ENCODE results near the gene ATP6V0D1. TPM values are rescaled to one million over a fixed set of nuclear protein-coding genes. Genes with fewer than 3 reads are reported as not detected.
A peak's percentile ranks its signal among the peaks of the same experiment; 100 is the strongest.

Gene ATP6V0D1
- total RNA-seq, 3 donors from 2014 or later: 101 to 122 (median 104) TPM

DNA sequence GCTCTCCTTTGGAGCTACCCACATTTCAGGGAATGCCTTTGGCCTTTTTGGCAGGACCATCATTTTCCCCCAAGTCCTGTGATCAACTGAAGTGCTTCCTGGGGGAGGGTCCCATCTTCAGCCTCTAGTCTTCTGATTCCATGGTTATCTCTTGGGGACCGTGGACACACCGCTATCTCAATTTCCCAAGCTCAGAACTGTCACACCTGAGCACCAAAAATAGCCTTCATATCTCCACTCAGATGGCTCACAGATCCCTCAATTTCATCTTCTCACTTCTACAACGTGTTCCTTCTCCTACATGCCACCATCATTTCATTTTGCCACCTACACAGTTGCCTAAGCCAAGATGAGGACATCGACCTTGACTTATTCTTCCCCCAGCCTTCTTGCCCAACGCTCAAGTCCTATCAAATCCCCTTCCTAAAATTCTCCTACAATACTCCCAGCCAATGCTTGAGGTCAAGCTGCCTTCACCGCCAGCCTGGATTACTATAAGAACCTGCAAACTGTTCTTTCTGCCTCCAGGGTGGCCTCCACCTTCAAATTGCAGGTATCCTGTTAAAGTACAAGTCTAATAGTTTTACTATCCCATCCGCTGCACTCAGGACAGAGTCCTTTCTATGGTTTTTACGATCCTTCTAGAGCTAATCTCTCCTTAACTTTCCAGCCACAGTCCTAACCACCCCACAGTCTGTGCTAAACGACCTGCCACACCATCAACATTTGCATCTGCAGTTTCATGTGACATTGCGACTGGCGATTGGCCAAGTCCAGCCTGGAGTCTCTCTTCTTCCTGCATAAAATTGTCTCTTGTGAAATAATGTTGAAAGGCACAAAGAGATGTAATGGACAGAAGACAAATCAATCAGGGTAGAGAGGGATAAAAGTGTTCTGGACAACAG lies 6.2 kb downstream of the ATP6V0D1 start:
- TF ChIP-seq POLR2AphosphoS5 (IDR thresholded peaks at IDR 0.05) (no peak), POLR2A (IDR thresholded peaks at IDR 0.05) (no peak)
- TF ChIP-seq, protein P1, sequence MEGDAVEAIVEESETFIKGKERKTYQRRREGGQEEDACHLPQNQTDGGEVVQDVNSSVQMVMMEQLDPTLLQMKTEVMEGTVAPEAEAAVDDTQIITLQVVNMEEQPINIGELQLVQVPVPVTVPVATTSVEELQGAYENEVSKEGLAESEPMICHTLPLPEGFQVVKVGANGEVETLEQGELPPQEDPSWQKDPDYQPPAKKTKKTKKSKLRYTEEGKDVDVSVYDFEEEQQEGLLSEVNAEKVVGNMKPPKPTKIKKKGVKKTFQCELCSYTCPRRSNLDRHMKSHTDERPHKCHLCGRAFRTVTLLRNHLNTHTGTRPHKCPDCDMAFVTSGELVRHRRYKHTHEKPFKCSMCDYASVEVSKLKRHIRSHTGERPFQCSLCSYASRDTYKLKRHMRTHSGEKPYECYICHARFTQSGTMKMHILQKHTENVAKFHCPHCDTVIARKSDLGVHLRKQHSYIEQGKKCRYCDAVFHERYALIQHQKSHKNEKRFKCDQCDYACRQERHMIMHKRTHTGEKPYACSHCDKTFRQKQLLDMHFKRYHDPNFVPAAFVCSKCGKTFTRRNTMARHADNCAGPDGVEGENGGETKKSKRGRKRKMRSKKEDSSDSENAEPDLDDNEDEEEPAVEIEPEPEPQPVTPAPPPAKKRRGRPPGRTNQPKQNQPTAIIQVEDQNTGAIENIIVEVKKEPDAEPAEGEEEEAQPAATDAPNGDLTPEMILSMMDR (IDR thresholded peaks at IDR 0.05): no peak
- intact Hi-C loops (cut with DNase I; ENCODE audit: low total_unique reads): no loop called here
- Histone ChIP-seq H3K9me3 (no peaks in the 10 kb centered on the region), H3K36me3 (no peaks in the 10 kb centered on the region), H3K4me3 (no peak overlapping the region), H3K27me3 (no peaks in the 10 kb centered on the region), H3K27ac (no peak overlapping the region), H3K4me1 (peaks cover 3 to 20% of the 10 kb centered on the region in 2 donors)
- no peak for DNase-seq (ENCODE audit: low spot score in 2 of 2)

DNA sequence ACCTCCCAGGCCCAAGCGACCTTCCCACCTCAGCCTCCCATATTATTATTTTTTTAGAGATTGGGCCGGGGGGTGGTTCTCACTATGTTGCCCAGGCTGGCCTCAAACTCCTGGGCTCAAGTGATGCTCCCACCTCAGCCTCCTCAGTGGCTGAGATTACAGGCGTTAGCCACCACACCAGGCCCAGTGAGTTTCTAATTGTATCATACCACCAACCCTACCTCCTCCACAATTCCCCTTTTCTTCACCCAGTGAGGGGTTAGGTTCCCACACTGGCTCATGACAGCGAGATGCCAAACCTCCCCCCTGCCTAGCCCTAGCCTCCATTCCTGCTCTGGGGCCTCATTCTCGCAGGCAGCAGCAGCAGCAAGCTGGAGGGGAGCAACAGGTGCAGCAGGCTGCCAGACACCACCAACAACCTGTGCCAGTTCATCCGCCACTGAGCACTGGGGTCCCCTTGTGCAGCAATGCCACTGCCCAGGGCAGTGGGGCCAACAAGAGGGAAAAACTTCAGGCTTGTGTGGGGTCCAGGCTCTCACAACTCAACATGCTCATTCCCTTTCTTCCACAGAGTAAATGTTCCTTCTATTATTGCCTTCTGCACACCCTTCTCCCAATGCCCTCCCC lies 9.1 kb downstream of the ATP6V0D1 start:
- Histone ChIP-seq H3K27me3 (no peaks in the 10 kb centered on the region), H3K27ac (peak overlapping the region in 1 of 2 donors; percentile 40), H3K4me1 (peaks cover 0 to 10% of the 10 kb centered on the region in 2 donors), H3K9me3 (no peaks in the 10 kb centered on the region), H3K4me3 (no peak overlapping the region), H3K36me3 (no peaks in the 10 kb centered on the region)
- TF ChIP-seq POLR2A (IDR thresholded peaks at IDR 0.05) (no peak), POLR2AphosphoS5 (IDR thresholded peaks at IDR 0.05) (no peak)
- TF ChIP-seq, protein P1 (IDR thresholded peaks at IDR 0.05): no peak
- intact Hi-C loops (cut with DNase I; ENCODE audit: low total_unique reads): no loop called here
- no peak for DNase-seq (ENCODE audit: low spot score in 2 of 2)

DNA sequence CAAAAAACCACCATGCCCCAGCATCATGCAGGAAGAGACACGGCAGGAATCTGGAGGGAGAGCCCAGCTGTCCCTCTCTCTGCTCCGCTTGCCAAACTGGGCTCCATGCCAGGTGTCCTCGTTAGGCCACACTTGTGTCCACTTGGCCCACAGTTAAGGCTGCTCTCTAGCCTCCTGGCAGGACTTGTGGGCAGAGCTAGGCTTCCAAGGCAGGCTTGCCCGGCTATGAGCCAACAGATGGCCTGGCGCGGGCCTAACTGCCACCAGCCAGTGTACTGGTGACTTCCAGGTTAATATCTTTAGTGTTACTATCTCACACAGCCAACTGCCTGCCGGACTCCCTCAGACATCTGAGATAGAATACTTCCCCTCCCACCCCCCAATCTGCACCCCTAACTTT lies 10.6 kb downstream of the ATP6V0D1 start:
- Histone ChIP-seq H3K4me3 (no peak overlapping the region), H3K27me3 (no peaks in the 10 kb centered on the region), H3K27ac (peak overlapping the region; percentile 40 to 78), H3K36me3 (no peaks in the 10 kb centered on the region), H3K4me1 (peaks cover 0 to 15% of the 10 kb centered on the region in 2 donors), H3K9me3 (no peaks in the 10 kb centered on the region)
- TF ChIP-seq POLR2A (IDR thresholded peaks at IDR 0.05): no peak
- TF ChIP-seq POLR2AphosphoS5 (IDR thresholded peaks at IDR 0.05): peak in 1 of 3 donors; percentile 24
- DNase-seq (ENCODE audit: low spot score in 2 of 2): peak; percentile 73 to 88
- intact Hi-C loops (cut with DNase I; ENCODE audit: low total_unique reads): no loop called here

DNA sequence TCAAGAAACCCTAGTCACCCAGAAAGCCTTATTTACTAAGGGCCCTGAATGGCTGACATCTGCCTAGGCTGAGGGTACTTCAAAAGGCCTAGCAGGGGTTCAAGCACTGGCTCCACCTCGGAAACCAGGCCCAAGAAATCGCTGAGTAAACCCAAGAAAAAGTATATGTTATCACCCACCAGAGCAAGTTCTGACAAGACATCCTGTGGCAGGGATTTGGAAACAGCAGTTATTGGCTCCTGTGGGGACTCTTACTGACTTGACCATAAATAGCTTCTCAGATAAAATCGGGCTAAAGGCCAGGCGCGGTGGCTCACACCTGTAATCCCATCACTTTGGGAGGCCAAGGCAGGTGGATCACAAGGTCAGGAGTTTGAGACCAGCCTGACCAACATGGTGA lies 12.2 kb downstream of the ATP6V0D1 start:
- no peaks in the 10 kb centered on the region for H3K36me3 ChIP-seq
- no peak for DNase-seq (ENCODE audit: low spot score in 2 of 2)
- peaks cover 0 to 18% of the 10 kb centered on the region in 2 donors for H3K4me1 ChIP-seq
- TF ChIP-seq POLR2A (IDR thresholded peaks at IDR 0.05): no peak
- TF ChIP-seq, protein P1 (IDR thresholded peaks at IDR 0.05): no peak
- no peak for TF ChIP-seq POLR2AphosphoS5 (IDR thresholded peaks at IDR 0.05)
- intact Hi-C loops (cut with DNase I; ENCODE audit: low total_unique reads): no loop called here
- H3K27ac ChIP-seq: no peak overlapping the region
- no peaks in the 10 kb centered on the region for H3K9me3 ChIP-seq
- H3K4me3 ChIP-seq: no peak overlapping the region
- no peaks in the 10 kb centered on the region for H3K27me3 ChIP-seq

DNA sequence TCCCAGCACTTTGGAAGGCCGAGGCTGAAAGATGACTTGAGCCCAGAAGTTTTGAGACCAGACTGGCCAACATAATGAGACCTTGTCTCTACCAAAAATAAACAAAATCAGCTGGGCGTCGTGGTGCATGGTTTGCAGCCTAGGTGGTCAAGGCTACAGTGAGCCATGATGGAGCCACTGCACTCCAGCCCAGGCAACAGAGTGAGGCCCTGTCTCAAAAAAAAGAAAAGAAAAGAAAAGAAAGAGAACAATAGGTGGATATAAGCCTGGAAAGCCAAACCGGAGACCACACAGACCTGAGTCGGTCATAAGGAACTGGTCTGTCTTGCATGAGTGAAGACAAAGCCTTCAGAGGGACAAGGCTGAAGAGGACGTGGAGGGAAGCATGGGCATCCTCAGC lies 14.4 kb downstream of the ATP6V0D1 start:
- peaks cover 6 to 39% of the 10 kb centered on the region in 2 donors for H3K4me1 ChIP-seq
- no peaks in the 10 kb centered on the region for H3K9me3 ChIP-seq
- intact Hi-C loops (cut with DNase I; ENCODE audit: low total_unique reads): no loop called here

More for the DNA sequence above, 14.4 kb downstream of the ATP6V0D1 start:
- DNase-seq (ENCODE audit: low spot score in 2 of 2): no peak
- TF ChIP-seq, protein P1 (IDR thresholded peaks at IDR 0.05): no peak
- TF ChIP-seq POLR2A (IDR thresholded peaks at IDR 0.05) (no peak), POLR2AphosphoS5 (IDR thresholded peaks at IDR 0.05) (no peak)
- Histone ChIP-seq H3K27ac (no peak overlapping the region), H3K36me3 (no peaks in the 10 kb centered on the region), H3K27me3 (no peaks in the 10 kb centered on the region), H3K4me3 (no peak overlapping the region)
